Lung (tissue), 12 donors: ENCODE measurements around the gene SLC26A11. TPM values are rescaled to one million over a fixed set of nuclear protein-coding genes. Genes with fewer than 3 reads are reported as not detected.

Source experiments
- ATAC-seq: fragments of 200-7000 bp; cut with Tn5 transposase; one replicate; pipeline ENCODE4 v1.9.1; 2020; ENCODE audit warnings: moderate number of reproducible peaks; ENCODE audit not compliant: insufficient read depth, low FRiP score
- DNase-seq, 3 donors: peaks; one replicate each; pipeline ENCODE4 v3.0.0-alpha.2; 2013 to 2017
- H3K27ac ChIP-seq, 2 donors: one replicate each; pipeline ENCODE4 v1.5.1; 2013; ENCODE audit warnings: mild to moderate bottlenecking in 2 of 2, moderate library complexity in 2 of 2, control low read depth in 1 of 2, inconsistent platforms in 1 of 2, low read depth in 1 of 2, low read length in 1 of 2
- H3K27me3 ChIP-seq, 3 donors: one replicate each; pipeline ENCODE4 v1.5.1; 2013; ENCODE audit warnings: low read length in 2 of 3; ENCODE audit not compliant: control insufficient read depth in 3 of 3, insufficient read depth in 3 of 3
- H3K36me3 ChIP-seq, 4 donors: one replicate each; pipeline ENCODE4 v1.5.1; 2013; ENCODE audit warnings: low read length in 4 of 4, mild to moderate bottlenecking in 1 of 4, moderate library complexity in 1 of 4; ENCODE audit not compliant: control insufficient read depth in 4 of 4, insufficient read depth in 4 of 4
- H3K4me1 ChIP-seq, 5 donors: one replicate each; pipeline ENCODE4 v1.5.1; 2013; ENCODE audit warnings: low read length in 5 of 5, mild to moderate bottlenecking in 2 of 5, moderate library complexity in 1 of 5; ENCODE audit not compliant: control insufficient read depth in 5 of 5, insufficient read depth in 5 of 5
- H3K4me3 ChIP-seq: one replicate; pipeline ENCODE4 v1.5.1; 2013; ENCODE audit warnings: mild to moderate bottlenecking, control low read depth, moderate library complexity
- H3K9ac ChIP-seq, 2 donors: one replicate each; pipeline ENCODE4 v1.5.1; 2013; ENCODE audit warnings: low read length in 2 of 2, control low read depth in 1 of 2; ENCODE audit not compliant: insufficient read depth in 1 of 2
- H3K9me3 ChIP-seq, 4 donors: one replicate each; pipeline ENCODE4 v1.5.1; 2013; ENCODE audit warnings: low read length in 3 of 4, mild to moderate bottlenecking in 1 of 4, moderate library complexity in 1 of 4; ENCODE audit not compliant: control insufficient read depth in 4 of 4, insufficient read depth in 3 of 4
- CTCF ChIP-seq: IDR thresholded peaks from 2 replicates; pipeline ENCODE4 v1.5.1; 2012; ENCODE audit warnings: mild to moderate bottlenecking; ENCODE audit errors: control extremely low read depth, extremely low read depth
- WGBS, 2 donors: extraction: QIAGEN DNeasy Blood & Tissue Kit; methylation state at CpG; one replicate each; pipeline ENCODE4 v1.1.7; 2013; 5-methylcytosine and 5-hydroxymethylcytosine counted together
- polyA plus RNA-seq, 2 donors: library from polyadenylated mRNA; stranded (reverse); fragments of 200-250 nt; gene quantifications; one replicate each; pipeline ENCODE4 v1.2.1, GENCODE V29; 2013
- total RNA-seq, 2 donors: library from RNA; depleted of rRNA in 1 of 2; stranded (reverse); fragments of >200 nt in 1 of 2; gene quantifications; one replicate each; pipeline ENCODE4 v1.2.1, GENCODE V29; 2014 to 2021
- donor health status: control.
- donor health status: control.
- donor health status: Bipolar disorder and iron deficiency.
- donor health status: healthy.
- donor health status: DM: yes; HTN: yes; CAD: no.

The SLC26A11 gene
- total and polyA plus RNA-seq, 4 donors: 25.0 to 37.0 (median 31.0) TPM

- no peak overlapping the region for H3K27ac ChIP-seq
- H3K9me3 ChIP-seq: no peaks in the 10 kb centered on the region
- H3K27me3 ChIP-seq: no peaks in the 10 kb centered on the region
- no peak overlapping the region for H3K4me3 ChIP-seq
- TF ChIP-seq CTCF: no peak
- no peak overlapping the region for H3K9ac ChIP-seq
- 94 to 96% methylated on average over 22 of the region's 22 CpGs for WGBS, 2 donors
- peaks cover 3 to 72% (median 27%) of the 10 kb centered on the region in 4 donors for H3K36me3 ChIP-seq
- ATAC-seq (no peak), DNase-seq (no peak)
- H3K4me1 ChIP-seq: no peaks in the 10 kb centered on the region
Observed at GRCh38 chr17:80212109-80212508, 8.1 kb upstream of the SLC26A11 start.

- Histone ChIP-seq H3K27ac (no peak overlapping the region), H3K4me3 (no peak overlapping the region), H3K36me3 (peaks cover 3 to 76% (median 31%) of the 10 kb centered on the region in 4 donors), H3K4me1 (no peaks in the 10 kb centered on the region), H3K9me3 (no peaks in the 10 kb centered on the region), H3K9ac (no peak overlapping the region), H3K27me3 (no peaks in the 10 kb centered on the region)
- ATAC-seq (no peak), DNase-seq (no peak)
- 85 to 92% methylated on average over 12 of the region's 12 CpGs for WGBS, 2 donors
- TF ChIP-seq CTCF: no peak
Observed at GRCh38 chr17:80212511-80212910, 7.7 kb upstream of the SLC26A11 start.

- Histone ChIP-seq H3K36me3 (peaks cover 3 to 72% (median 33%) of the 10 kb centered on the region in 4 donors), H3K9ac (no peak overlapping the region)
Observed at GRCh38 chr17:80212962-80213642, 7.1 kb upstream of the SLC26A11 start.

More at GRCh38 chr17:80212962-80213642, 7.1 kb upstream of the SLC26A11 start:
- peak overlapping the region in 1 of 2 donors; percentile 5 for H3K27ac ChIP-seq
- H3K27me3 ChIP-seq: no peaks in the 10 kb centered on the region
- H3K4me1 ChIP-seq: no peaks in the 10 kb centered on the region
- 47 to 76% methylated on average over 19 of the region's 19 CpGs for WGBS, 2 donors
- DNase-seq (no peak), ATAC-seq (no peak)
- no peak overlapping the region for H3K4me3 ChIP-seq
- no peaks in the 10 kb centered on the region for H3K9me3 ChIP-seq
- TF ChIP-seq CTCF: no peak
